Colonic mucosa (tissue), 4 donors: Measurements from ENCODE around the gene RELT. TPM values are rescaled to one million over a fixed set of nuclear protein-coding genes. Genes with fewer than 3 reads are reported as not detected.
A peak's percentile ranks its signal among the peaks of the same experiment; 100 is the strongest.

Source experiments
- DNase-seq: peaks from one replicate; pipeline ENCODE4 v3.0.0-alpha.2; 2020
- H3K27ac ChIP-seq: fragments of 200-600 bp; one replicate; pipeline ENCODE4 v1.8.0; 2021
- H3K27me3 ChIP-seq: fragments of 200-600 bp; one replicate; pipeline ENCODE4 v1.8.0; 2021
- H3K36me3 ChIP-seq: fragments of 200-600 bp; one replicate; pipeline ENCODE4 v1.8.0; 2021
- H3K4me1 ChIP-seq: fragments of 200-600 bp; one replicate; pipeline ENCODE4 v1.8.0; 2021; ENCODE audit warnings: mild to moderate bottlenecking
- H3K4me3 ChIP-seq: fragments of 200-600 bp; one replicate; pipeline ENCODE4 v1.8.0; 2021
- H3K9ac ChIP-seq, 2 donors: one replicate each; pipeline ENCODE4 v1.7.0; 2013; ENCODE audit warnings: control low read depth in 2 of 2, low read depth in 2 of 2, low read length in 2 of 2
- H3K9me3 ChIP-seq: fragments of 200-600 bp; one replicate; pipeline ENCODE4 v1.8.0; 2021
- CTCF ChIP-seq: fragments of 200-600 bp; IDR thresholded peaks from one replicate; pipeline ENCODE4 v1.8.0; 2022; ENCODE audit warnings: antibody characterized with exemption, mild to moderate bottlenecking
- intact Hi-C: fragments of 100-400 bp; cut with DNase I; formaldehyde crosslinking; loops from one replicate; pipeline ENCODE4 v1.14.1; 2022
- total RNA-seq, 2 donors: library from RNA; stranded (reverse); fragmentation: NEBNext Ultra II Directional in 1 of 2; extraction: Animal tissue kit (Norgen Biotek cat#: 25700) in 1 of 2; gene quantifications; one replicate each; pipeline ENCODE4 v1.2.1, GENCODE V29; 2021
- donor health status: healthy.
- donor health status: DM: no; HTN: no; CAD: no.
- donor health status: DM: no; HTN: no; CAD: no.

RELT gene
- total RNA-seq, 2 donors from 2014 or later: 4.0 to 7.1 TPM

GRCh38 chr11:73422886-73423285, 46.7 kb downstream of the RELT start:
- no peaks in the 10 kb centered on the region for H3K36me3 ChIP-seq
- H3K27ac ChIP-seq: no peak overlapping the region
- no peaks in the 10 kb centered on the region for H3K4me1 ChIP-seq
- intact Hi-C loops: no loop called here
- TF ChIP-seq CTCF: no peak
- H3K9me3 ChIP-seq: no peaks in the 10 kb centered on the region
- no peak overlapping the region for H3K9ac ChIP-seq
- DNase-seq: no peak
- no peak overlapping the region for H3K4me3 ChIP-seq
- H3K27me3 ChIP-seq: no peaks in the 10 kb centered on the region

GRCh38 chr11:73423506-73423905, 47.3 kb downstream of the RELT start:
- no peak for DNase-seq

GRCh38 chr11:73425108-73425507, 48.9 kb downstream of the RELT start:
- no peaks in the 10 kb centered on the region for H3K9me3 ChIP-seq
- H3K27me3 ChIP-seq: no peaks in the 10 kb centered on the region
- DNase-seq: peak; percentile 20
- no peak overlapping the region for H3K4me3 ChIP-seq
- intact Hi-C loops: no loop called here
- no peak for TF ChIP-seq CTCF
- no peak overlapping the region for H3K9ac ChIP-seq
- no peaks in the 10 kb centered on the region for H3K36me3 ChIP-seq
- no peak overlapping the region for H3K27ac ChIP-seq
- no peaks in the 10 kb centered on the region for H3K4me1 ChIP-seq

More at GRCh38 chr11:73423506-73423905, 47.3 kb downstream of the RELT start:
- no peak overlapping the region for H3K4me3 ChIP-seq
- H3K27ac ChIP-seq: no peak overlapping the region
- no peak overlapping the region for H3K9ac ChIP-seq
- intact Hi-C loops: no loop called here
- no peaks in the 10 kb centered on the region for H3K27me3 ChIP-seq
- H3K9me3 ChIP-seq: no peaks in the 10 kb centered on the region
- no peak for TF ChIP-seq CTCF
- H3K4me1 ChIP-seq: no peaks in the 10 kb centered on the region
- H3K36me3 ChIP-seq: no peaks in the 10 kb centered on the region

- Histone ChIP-seq H3K27ac (no peak overlapping the region), H3K27me3 (no peaks in the 10 kb centered on the region)
- no peak for TF ChIP-seq CTCF
Measured at GRCh38 chr11:73426219-73426850, 50.1 kb downstream of the RELT start.

GRCh38 chr11:73428227-73428626, 52.0 kb downstream of the RELT start:
- Histone ChIP-seq H3K4me1 (no peaks in the 10 kb centered on the region), H3K4me3 (no peak overlapping the region), H3K36me3 (no peaks in the 10 kb centered on the region), H3K9ac (no peak overlapping the region), H3K9me3 (no peaks in the 10 kb centered on the region), H3K27me3 (no peaks in the 10 kb centered on the region), H3K27ac (no peak overlapping the region)
- TF ChIP-seq CTCF: no peak
- DNase-seq: no peak
- intact Hi-C loops: no loop called here

More at GRCh38 chr11:73426219-73426850, 50.1 kb downstream of the RELT start:
- no peak overlapping the region for H3K9ac ChIP-seq
- no peaks in the 10 kb centered on the region for H3K4me1 ChIP-seq
- DNase-seq: no peak
- no peaks in the 10 kb centered on the region for H3K9me3 ChIP-seq
- no peak overlapping the region for H3K4me3 ChIP-seq
- no peaks in the 10 kb centered on the region for H3K36me3 ChIP-seq
- intact Hi-C loops: no loop called here
